Right cardiac atrium (tissue), 5 donors: ENCODE data around the gene STEAP4. TPM values are rescaled to one million over a fixed set of nuclear protein-coding genes. Genes with fewer than 3 reads are reported as not detected.

Experiments
- polyA plus RNA-seq: library from polyadenylated mRNA; stranded (reverse); fragments of 200-250 nt; gene quantifications from one replicate; pipeline ENCODE4 v1.2.3, GENCODE V29; 2013
- total RNA-seq, 4 donors: library from RNA; stranded (reverse); fragmentation: NEBNext Ultra II Directional; extraction: Animal tissue kit (Norgen Biotek cat#: 25700); gene quantifications; one replicate each; pipeline ENCODE4 v1.2.1, GENCODE V29; 2021
- donor health status: healthy with polysubstance abuse.
- donor health status: DM: no; HTN: yes; CAD: no.
- donor health status: DM: no; HTN: no; CAD: no.
- donor health status: DM: no; HTN: yes; CAD: no; lungs with severe emphysema.
- donor health status: DM: yes; HTN: yes; CAD: no.

The STEAP4 gene
- total and polyA plus RNA-seq, 5 donors, result 10.6 to 56.1 (median 28.0) TPM

Other genes with a start within 250 kb of the STEAP4 start
- 100 to 1,000 TPM in 1 of 4 donors, 10 to 100 TPM in 3; 76.0 to 103 (median 90.3) TPM for gene SRI, start 86.9 kb downstream of the STEAP4 start, total RNA-seq
- gene SRI, start 86.9 kb downstream of the STEAP4 start, polyA plus RNA-seq, result 62.1 TPM